GM12874 (cell line): ENCODE measurements around the gene TMED4.

Experiments
- CTCF ChIP-seq: IDR thresholded peaks from 2 replicates; pipeline ENCODE4 v1.5.1; 2011; ENCODE audit warnings: low read depth, mild to moderate bottlenecking, control low read depth, low read length, moderate library complexity; ENCODE audit not compliant: insufficient read depth

TMED4 gene

GRCh38 chr7:44534087-44534486 lies 47.9 kb downstream of the TMED4 start:
- TF ChIP-seq CTCF, result no peak

- TF ChIP-seq CTCF, result no peak
Observed at GRCh38 chr7:44533301-44534055, 48.6 kb downstream of the TMED4 start.

- TF ChIP-seq CTCF, result no peak
Observed at GRCh38 chr7:44531421-44532380, 50.3 kb downstream of the TMED4 start.

- TF ChIP-seq CTCF, result no peak
Observed at GRCh38 chr7:44530990-44531389, 51.0 kb downstream of the TMED4 start.
